BLaER1 (cell line): ENCODE results near the gene MTUS2.

Experiments used
- H3K27ac ChIP-seq: shearing (Covaris generic); formaldehyde crosslinking; 2 replicates; pipeline ENCODE4 v1.8.1; 2022
- H3K27me3 ChIP-seq: shearing (Covaris generic); formaldehyde crosslinking; 2 replicates; pipeline ENCODE4 v1.8.1; 2022
- H3K36me3 ChIP-seq: shearing (Covaris generic); formaldehyde crosslinking; 2 replicates; pipeline ENCODE4 v1.8.1; 2022
- H3K4me1 ChIP-seq: shearing (Covaris generic); formaldehyde crosslinking; 2 replicates; pipeline ENCODE4 v1.8.1; 2022
- H3K4me2 ChIP-seq: shearing (Covaris generic); formaldehyde crosslinking; 2 replicates; pipeline ENCODE4 v1.8.1; 2022
- H3K4me3 ChIP-seq: shearing (Covaris generic); formaldehyde crosslinking; 2 replicates; pipeline ENCODE4 v1.8.1; 2022
- H3K9ac ChIP-seq: shearing (Covaris generic); formaldehyde crosslinking; 2 replicates; pipeline ENCODE4 v1.8.1; 2022
- H3K9me3 ChIP-seq: shearing (Covaris generic); formaldehyde crosslinking; 2 replicates; pipeline ENCODE4 v1.8.1; 2022
- H4K20me1 ChIP-seq: shearing (Covaris generic); formaldehyde crosslinking; 2 replicates; pipeline ENCODE4 v1.8.1; 2022
- Cebpa-rat ChIP-seq: shearing (Covaris generic); IDR thresholded peaks from 2 replicates; pipeline ENCODE4 v1.8.1; 2022

The MTUS2 gene

DNA sequence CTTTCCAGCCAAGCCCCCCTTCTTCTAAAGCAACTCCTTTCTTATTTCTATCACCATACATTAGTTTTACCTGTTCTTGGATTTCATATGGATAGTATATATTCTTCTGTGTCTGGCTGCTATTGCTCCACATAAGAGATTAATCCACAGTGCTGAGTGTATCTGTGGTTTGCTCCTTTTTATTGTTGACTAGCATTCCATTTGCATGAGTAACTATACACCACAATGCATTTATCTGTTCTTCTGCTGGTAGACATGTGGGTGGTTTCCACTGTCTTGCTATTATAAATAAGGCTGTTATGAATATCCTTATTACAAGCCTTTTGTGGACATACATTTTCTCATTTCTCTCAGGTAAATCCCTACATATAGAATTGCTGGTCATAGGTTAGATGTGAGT, 637.2 kb downstream of the MTUS2 start:
- H3K9ac ChIP-seq = no peak overlapping the region
- H3K4me2 ChIP-seq = no peak overlapping the region
- no peaks in the 10 kb centered on the region for H3K9me3 ChIP-seq
- H3K4me1 ChIP-seq = no peaks in the 10 kb centered on the region
- H3K4me3 ChIP-seq = no peak overlapping the region
- H4K20me1 ChIP-seq = no peaks in the 10 kb centered on the region
- H3K36me3 ChIP-seq = no peaks in the 10 kb centered on the region
- H3K27ac ChIP-seq = no peak overlapping the region
- TF ChIP-seq Cebpa-rat = no peak
- no peaks in the 10 kb centered on the region for H3K27me3 ChIP-seq

DNA sequence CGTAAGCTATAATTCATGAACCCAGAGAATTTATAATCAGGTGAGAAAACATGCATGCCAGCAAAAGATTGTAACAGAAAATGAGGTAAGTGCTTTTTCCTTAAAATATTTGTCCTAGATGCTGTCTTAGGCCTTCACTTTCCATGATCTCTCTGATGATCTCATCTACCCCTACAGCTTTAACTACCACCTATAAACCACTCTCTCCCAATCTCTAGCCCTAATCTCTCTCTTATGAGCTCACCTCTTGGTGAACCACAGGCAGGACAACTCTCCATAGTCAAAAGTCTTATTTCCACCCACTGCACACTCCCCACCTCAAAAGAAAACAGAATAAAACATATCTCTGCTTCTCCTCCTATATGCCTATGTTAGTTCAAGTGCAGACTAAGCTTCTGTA, 638.3 kb downstream of the MTUS2 start:
- Histone ChIP-seq H3K4me2 (no peak overlapping the region), H3K4me1 (no peaks in the 10 kb centered on the region), H3K4me3 (no peak overlapping the region), H3K9ac (no peak overlapping the region), H3K27ac (no peak overlapping the region), H3K27me3 (no peaks in the 10 kb centered on the region), H3K36me3 (no peaks in the 10 kb centered on the region), H4K20me1 (no peaks in the 10 kb centered on the region), H3K9me3 (no peaks in the 10 kb centered on the region)
- no peak for TF ChIP-seq Cebpa-rat

DNA sequence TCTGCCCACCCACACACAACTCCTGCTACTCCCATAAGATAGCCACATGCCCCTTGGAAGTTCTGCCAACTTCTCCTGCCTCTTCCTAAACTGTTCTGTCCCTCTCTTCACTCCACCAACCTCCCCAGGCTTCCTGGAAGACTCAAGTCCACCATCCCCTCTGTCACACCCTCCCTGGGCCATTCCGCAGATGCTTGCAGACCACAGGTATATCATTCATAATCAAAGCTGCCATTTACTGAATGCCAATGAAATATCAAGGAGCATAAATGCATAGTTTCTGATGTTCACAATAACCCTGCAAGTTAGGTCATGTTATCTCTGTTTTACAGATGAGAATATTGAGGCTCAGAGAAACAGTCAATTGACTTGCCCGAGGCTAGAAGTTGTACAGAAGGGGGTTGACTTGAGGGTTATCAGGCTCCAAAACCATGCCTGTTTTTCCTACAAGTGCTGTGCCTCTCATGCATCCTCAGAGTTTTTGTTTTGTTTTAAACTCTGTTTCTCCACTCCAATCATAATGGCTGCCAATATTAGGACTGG, 639.7 kb downstream of the MTUS2 start:
- H3K9me3 ChIP-seq = no peaks in the 10 kb centered on the region
- no peaks in the 10 kb centered on the region for H3K27me3 ChIP-seq
- no peak overlapping the region for H3K9ac ChIP-seq
- no peak overlapping the region for H3K4me2 ChIP-seq
- TF ChIP-seq Cebpa-rat = no peak
- H3K36me3 ChIP-seq = no peaks in the 10 kb centered on the region
- H3K4me3 ChIP-seq = no peak overlapping the region
- H4K20me1 ChIP-seq = no peaks in the 10 kb centered on the region
- no peaks in the 10 kb centered on the region for H3K4me1 ChIP-seq
- no peak overlapping the region for H3K27ac ChIP-seq

DNA sequence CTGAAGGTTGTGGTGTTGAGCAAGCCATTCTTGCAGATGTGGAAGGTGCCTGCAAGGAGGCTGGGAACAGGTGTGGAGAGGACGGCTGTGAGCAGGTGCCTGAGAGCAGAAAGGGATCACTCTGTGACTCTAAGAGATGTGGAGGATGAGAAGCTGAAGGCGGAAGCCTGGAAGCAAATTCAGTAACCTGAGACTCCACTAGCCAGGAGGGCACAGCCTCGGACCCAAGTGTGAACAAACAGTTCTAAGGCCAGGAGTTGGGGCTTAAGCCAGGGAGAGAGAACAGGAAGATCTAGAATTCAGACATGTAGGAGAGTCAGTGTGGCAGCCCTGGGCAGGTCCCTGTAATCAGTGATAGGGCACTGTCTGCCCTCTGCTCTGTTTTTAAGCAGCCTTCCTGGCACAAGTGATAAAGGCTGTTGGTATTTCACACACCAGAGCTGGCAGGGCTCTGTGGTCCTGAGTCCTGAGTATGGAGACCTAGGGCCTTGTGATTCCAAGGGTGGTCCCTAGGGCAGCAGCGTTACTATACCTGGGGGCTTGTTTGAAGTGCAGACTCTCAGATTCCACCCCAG, 644.1 kb downstream of the MTUS2 start:
- H4K20me1 ChIP-seq = no peaks in the 10 kb centered on the region
- H3K36me3 ChIP-seq = no peaks in the 10 kb centered on the region
- H3K4me2 ChIP-seq = no peak overlapping the region
- no peaks in the 10 kb centered on the region for H3K27me3 ChIP-seq
- H3K27ac ChIP-seq = no peak overlapping the region
- no peak for TF ChIP-seq Cebpa-rat
- H3K9me3 ChIP-seq = no peaks in the 10 kb centered on the region
- H3K4me3 ChIP-seq = no peak overlapping the region
- H3K9ac ChIP-seq = no peak overlapping the region
- H3K4me1 ChIP-seq = no peaks in the 10 kb centered on the region

DNA sequence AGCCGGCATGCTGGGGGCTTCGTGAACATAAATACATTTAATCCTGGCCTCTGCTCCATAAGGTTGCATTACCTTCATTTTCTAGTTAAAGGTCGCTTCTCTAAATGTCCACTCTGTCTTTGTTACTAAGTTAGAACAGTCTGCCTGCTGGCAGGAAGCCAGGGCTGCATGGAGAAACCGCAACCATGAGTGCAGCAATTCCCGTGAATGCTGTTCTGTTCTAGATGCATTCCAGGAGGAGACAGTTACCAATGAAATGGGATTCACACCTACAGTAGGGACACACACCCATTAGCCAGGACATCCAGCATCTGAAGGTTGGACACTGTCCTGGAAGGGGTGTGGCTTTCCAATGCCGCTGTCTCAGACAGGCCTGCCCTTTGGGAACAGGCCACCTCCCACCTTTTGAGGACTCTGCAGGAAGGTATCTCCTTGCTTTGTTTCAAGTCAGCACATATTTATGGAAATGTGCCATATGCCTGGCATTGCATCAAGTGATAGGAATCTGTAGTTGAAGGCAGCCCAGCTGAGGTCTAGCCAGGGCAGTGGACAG, 645.7 kb downstream of the MTUS2 start:
- Histone ChIP-seq H3K9me3 (no peaks in the 10 kb centered on the region), H3K4me3 (no peak overlapping the region), H3K9ac (no peak overlapping the region), H3K27me3 (no peaks in the 10 kb centered on the region; the same call in 1 of the 2 replicates), H3K27ac (no peak overlapping the region), H3K4me2 (no peak overlapping the region), H3K4me1 (no peaks in the 10 kb centered on the region), H3K36me3 (no peaks in the 10 kb centered on the region), H4K20me1 (no peaks in the 10 kb centered on the region)
- TF ChIP-seq Cebpa-rat = no peak

DNA sequence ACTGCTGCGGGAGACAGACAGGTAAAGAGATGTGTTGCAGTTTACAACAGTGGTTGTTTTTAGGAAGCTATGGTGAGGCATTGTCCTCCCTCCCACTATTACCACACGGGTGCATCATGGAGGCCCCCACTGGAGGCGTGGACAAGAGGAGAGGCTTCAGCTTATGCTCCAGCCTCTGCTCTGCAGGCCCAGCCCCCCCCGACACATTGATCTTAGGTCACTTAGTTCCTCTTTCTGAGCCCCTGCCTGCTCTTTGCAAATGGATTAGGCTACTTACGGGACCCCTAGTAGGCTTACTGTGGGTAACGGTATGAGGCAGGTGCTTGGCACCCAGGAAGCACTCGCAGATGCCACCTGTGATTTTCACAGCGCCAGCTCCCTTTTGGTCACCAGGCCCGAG, 651.4 kb downstream of the MTUS2 start:
- no peak overlapping the region for H3K4me3 ChIP-seq
- H3K4me2 ChIP-seq = no peak overlapping the region
- H3K27me3 ChIP-seq = no peaks in the 10 kb centered on the region; the same call in 1 of the 2 replicates
- no peak overlapping the region for H3K27ac ChIP-seq
- H3K9ac ChIP-seq = no peak overlapping the region
- no peaks in the 10 kb centered on the region for H3K36me3 ChIP-seq
- TF ChIP-seq Cebpa-rat = no peak
- H4K20me1 ChIP-seq = no peaks in the 10 kb centered on the region
- H3K4me1 ChIP-seq = no peaks in the 10 kb centered on the region
- no peaks in the 10 kb centered on the region for H3K9me3 ChIP-seq

- TF ChIP-seq Cebpa-rat = no peak
- H3K4me1 ChIP-seq = no peaks in the 10 kb centered on the region
- H3K9ac ChIP-seq = no peak overlapping the region
- no peak overlapping the region for H3K4me2 ChIP-seq
- no peaks in the 10 kb centered on the region; the same call in 1 of the 2 replicates for H3K27me3 ChIP-seq
- no peaks in the 10 kb centered on the region for H3K36me3 ChIP-seq
- no peak overlapping the region for H3K4me3 ChIP-seq
- H3K27ac ChIP-seq = no peak overlapping the region
- H4K20me1 ChIP-seq = no peaks in the 10 kb centered on the region
- H3K9me3 ChIP-seq = no peaks in the 10 kb centered on the region
Observed at GRCh38 chr13:29472332-29472961, 652.3 kb downstream of the MTUS2 start.

DNA sequence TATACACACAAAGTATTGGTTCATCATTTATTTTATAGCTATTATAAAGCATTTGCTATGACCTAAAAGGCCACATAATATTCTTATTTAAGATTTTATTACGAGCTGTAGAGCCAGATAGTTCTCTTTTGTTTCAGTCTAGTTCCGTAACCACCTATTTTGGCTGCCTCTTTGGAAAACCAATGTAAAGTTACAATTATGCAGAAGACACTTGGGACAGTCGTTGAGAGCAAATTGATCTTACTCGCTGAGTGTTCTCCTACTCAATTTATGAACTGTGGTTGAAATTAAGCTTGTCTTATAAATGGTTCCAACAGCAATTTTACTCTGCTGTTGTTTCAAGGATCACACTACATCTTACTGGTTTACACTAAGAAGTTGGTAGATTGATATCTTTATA, 653.0 kb downstream of the MTUS2 start:
- Histone ChIP-seq H4K20me1 (no peaks in the 10 kb centered on the region), H3K4me1 (no peaks in the 10 kb centered on the region), H3K9ac (no peak overlapping the region), H3K9me3 (no peaks in the 10 kb centered on the region), H3K27ac (no peak overlapping the region), H3K36me3 (no peaks in the 10 kb centered on the region), H3K27me3 (no peaks in the 10 kb centered on the region; the same call in 1 of the 2 replicates), H3K4me3 (no peak overlapping the region), H3K4me2 (no peak overlapping the region)
- TF ChIP-seq Cebpa-rat = no peak

GRCh38 chr13:29474991-29475390, 654.9 kb downstream of the MTUS2 start:
- Histone ChIP-seq H3K4me1 (no peaks in the 10 kb centered on the region), H3K9ac (no peak overlapping the region), H3K4me2 (no peak overlapping the region), H3K4me3 (no peak overlapping the region), H3K36me3 (no peaks in the 10 kb centered on the region), H3K9me3 (no peaks in the 10 kb centered on the region), H3K27me3 (no peaks in the 10 kb centered on the region; the same call in 1 of the 2 replicates), H3K27ac (no peak overlapping the region), H4K20me1 (no peaks in the 10 kb centered on the region)
- TF ChIP-seq Cebpa-rat = no peak

DNA sequence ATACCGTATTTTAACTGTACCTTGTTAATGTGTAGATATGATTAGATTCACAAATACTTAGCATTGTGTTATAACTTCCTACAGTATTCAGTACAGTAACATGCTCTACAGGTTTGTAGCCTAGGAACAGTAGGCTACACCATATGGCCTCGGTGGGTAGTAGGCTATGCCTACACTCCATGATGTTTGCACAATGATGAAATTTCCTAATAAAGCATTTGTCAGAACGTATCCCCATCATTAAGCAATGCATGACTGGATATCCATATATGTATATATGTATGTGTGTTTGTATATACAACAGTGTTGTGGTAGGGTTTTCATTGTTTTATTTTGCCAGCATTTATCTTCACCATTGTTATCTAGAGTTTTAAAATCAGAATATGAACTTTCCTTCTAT, 655.9 kb downstream of the MTUS2 start:
- Histone ChIP-seq H3K4me1 (no peaks in the 10 kb centered on the region), H3K36me3 (no peaks in the 10 kb centered on the region), H3K9me3 (no peaks in the 10 kb centered on the region), H3K4me3 (no peak overlapping the region), H3K27me3 (no peaks in the 10 kb centered on the region), H3K27ac (no peak overlapping the region), H4K20me1 (no peaks in the 10 kb centered on the region), H3K9ac (no peak overlapping the region), H3K4me2 (no peak overlapping the region)
- no peak for TF ChIP-seq Cebpa-rat
